Measurements from ENCODE around the gene RNF123.

DNA sequence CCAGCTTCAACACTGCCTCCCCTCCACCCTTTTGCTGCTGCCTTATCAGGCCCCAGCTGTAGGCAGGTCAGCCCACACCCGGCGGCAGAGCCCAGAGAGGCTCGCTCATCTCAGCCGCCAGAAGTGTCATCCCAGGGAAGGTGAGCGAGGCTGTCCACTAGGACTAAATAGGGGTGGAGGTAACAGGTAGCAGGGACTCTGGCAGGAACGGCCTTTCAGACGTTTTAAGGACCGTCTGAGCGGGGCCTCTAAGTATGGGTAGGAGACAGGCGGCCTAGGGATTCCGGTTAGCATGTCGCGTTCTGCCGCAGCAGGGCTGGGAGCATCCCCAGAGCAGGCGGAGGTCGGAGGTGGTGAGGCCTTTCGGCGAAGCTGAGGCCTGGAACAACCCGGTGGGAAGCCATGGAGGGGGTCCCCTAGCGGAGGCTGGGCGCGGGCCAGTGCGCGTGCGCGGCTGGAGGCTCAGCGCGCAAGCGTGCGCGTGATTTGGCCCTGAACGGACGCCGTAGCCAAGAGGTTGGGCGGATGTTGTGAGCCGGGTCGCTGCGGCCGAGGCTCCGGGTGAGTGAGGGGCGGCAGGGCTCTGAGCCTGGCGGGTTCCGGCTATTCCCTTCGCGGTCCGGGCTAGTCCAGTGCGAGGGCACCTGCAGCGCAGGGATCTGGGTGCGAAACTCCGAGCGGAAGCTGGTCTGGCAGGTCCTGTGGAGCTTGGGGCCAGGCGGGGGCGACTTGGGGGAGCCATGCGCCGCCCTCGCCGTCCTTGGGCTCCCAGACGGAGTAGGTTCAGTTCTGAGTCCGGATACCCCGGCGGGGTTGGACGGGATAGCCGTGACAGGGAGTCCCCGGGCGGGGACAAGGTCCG is at the start of gene RNF123, which contains the start of gene MST1:
- no peak for TF ChIP-seq POLR2AphosphoS5 (IDR thresholded peaks at IDR 0.05; ENCODE audit: low read depth, low read length)
- peak; percentile 63 for TF ChIP-seq POLR2A (IDR thresholded peaks at IDR 0.05; ENCODE audit: low read depth, low read length)
- TF ChIP-seq TAF1 (IDR thresholded peaks at IDR 0.05; ENCODE audit: low read depth, low read length): peak; percentile 66; the same call in 1 of the 2 replicates
- no peak for TF ChIP-seq PAX5 (IDR thresholded peaks at IDR 0.05; ENCODE audit: insufficient read depth, low read length, severe bottlenecking)
